ENCODE results near the gene PSMG4. TPM values are rescaled to one million over a fixed set of nuclear protein-coding genes. Genes with fewer than 3 reads are reported as not detected.

The PSMG4 gene
- total and polyA plus RNA-seq, 9 of the 15 experiments (the other 6 are each of a cell fraction or from before 2014, with no cell fraction given): 12.9 to 185 (median 52.0) TPM

DNA sequence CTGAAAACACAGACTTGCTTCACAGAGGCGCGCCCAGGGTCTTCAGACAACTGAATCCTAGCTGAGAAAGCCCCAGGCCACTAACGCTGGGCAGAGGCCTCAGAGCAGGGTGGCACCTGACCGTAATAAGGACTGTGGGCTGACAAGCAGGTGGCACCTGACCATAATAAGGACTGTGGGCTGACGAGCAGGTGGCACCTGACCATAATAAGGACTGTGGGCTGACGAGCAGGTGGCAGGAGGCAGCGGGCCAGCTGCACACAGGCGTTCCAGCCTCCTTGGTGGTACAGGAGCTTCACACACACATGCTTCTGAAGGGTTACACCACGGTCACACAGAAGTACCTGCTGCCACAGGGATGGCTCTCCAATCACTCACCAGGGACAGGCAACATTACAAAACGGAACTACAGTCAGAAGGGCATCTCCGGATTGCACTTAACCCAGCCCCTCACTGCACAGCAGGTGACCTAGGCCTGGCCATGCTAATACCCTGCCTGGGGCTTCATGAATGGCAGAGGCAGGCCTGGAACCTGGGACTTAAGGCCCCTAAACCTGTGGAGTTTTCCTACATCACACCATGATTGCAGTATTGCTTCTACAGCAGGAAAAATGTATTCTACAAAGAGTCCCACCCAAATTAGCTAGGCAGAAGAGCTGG lies 50.8 kb downstream of the PSMG4 start:
- Histone ChIP-seq H3K79me2 (ENCODE audit: control insufficient read depth, insufficient read depth, low read length) (no peaks in the 10 kb centered on the region), H3K9ac (ENCODE audit: insufficient read depth in 1 of 2, low read depth in 2 of 2, low read length in 2 of 2) (no peak overlapping the region), H2AFZ (ENCODE audit: low read depth, low read length) (no peak overlapping the region), H3K9me3 (replicated peaks; ENCODE audit: control insufficient read depth, insufficient read depth, low read depth, low read length) (0 out of 2 replicates have a peak, but pooled peaks cover 5% of the 10 kb centered on the region), H3K4me1 (replicated peaks in 1 of 2; ENCODE audit: control insufficient read depth in 2 of 2, insufficient read depth in 2 of 2, low read length in 2 of 2) (peaks cover 0 to 5% of the 10 kb centered on the region in 2 experiments; a peak in 2 of 5 replicates), H3K4me2 (ENCODE audit: insufficient read depth, low read length) (no peak overlapping the region), H3K27ac (ENCODE audit: extremely low read depth, low read depth, low read length) (no peak overlapping the region), H3K9me1 (ENCODE audit: control insufficient read depth, insufficient read depth, low read length) (no peaks in the 10 kb centered on the region), H3K27me3 (ENCODE audit: control insufficient read depth in 2 of 2, insufficient read depth in 2 of 2, low read length in 2 of 2) (no peaks in the 10 kb centered on the region), H3K4me3 (no peak overlapping the region), H4K20me1 (replicated peaks; ENCODE audit: control insufficient read depth, insufficient read depth, low read length) (no peaks in the 10 kb centered on the region), H3K36me3 (ENCODE audit: control insufficient read depth, insufficient read depth, low read length) (no peaks in the 10 kb centered on the region)
- no TSS peak for BruUV-seq (replicated peaks)
- in situ Hi-C loops (cut with MboI): no loop called here
- ChIA-PET POLR2A (no interaction called here), CTCF (ENCODE audit: low intra/inter-chr PET ratio) (no interaction called here)
- 42% methylated on average over 11 of the region's 11 CpGs for WGBS (ENCODE audit: insufficient coverage, low coverage, missing lambda C conversion rate)
- DNase-seq (ENCODE audit: extremely low read depth in 1 of 4, low spot score in 3 of 4) (no peak), ATAC-seq (no peak; the same call in 2 of the 3 replicates), FAIRE-seq (no peak)
- intact Hi-C loops (cut with micrococcal nuclease): no loop called here
- TF ChIP-seq, protein P1, sequence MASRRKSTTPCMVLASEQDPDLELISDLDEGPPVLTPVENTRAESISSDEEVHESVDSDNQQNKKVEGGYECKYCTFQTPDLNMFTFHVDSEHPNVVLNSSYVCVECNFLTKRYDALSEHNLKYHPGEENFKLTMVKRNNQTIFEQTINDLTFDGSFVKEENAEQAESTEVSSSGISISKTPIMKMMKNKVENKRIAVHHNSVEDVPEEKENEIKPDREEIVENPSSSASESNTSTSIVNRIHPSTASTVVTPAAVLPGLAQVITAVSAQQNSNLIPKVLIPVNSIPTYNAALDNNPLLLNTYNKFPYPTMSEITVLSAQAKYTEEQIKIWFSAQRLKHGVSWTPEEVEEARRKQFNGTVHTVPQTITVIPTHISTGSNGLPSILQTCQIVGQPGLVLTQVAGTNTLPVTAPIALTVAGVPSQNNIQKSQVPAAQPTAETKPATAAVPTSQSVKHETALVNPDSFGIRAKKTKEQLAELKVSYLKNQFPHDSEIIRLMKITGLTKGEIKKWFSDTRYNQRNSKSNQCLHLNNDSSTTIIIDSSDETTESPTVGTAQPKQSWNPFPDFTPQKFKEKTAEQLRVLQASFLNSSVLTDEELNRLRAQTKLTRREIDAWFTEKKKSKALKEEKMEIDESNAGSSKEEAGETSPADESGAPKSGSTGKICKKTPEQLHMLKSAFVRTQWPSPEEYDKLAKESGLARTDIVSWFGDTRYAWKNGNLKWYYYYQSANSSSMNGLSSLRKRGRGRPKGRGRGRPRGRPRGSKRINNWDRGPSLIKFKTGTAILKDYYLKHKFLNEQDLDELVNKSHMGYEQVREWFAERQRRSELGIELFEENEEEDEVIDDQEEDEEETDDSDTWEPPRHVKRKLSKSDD (conservative IDR thresholded peaks at IDR 0.05; ENCODE audit: low read length): no peak
- TF ChIP-seq, protein P2, sequence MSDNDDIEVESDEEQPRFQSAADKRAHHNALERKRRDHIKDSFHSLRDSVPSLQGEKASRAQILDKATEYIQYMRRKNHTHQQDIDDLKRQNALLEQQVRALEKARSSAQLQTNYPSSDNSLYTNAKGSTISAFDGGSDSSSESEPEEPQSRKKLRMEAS (CRISPR knock-in tag; IDR thresholded peaks at IDR 0.05): 0 out of 2 replicates have a peak, but pooled peaks have one; percentile 25
- no peak for TF ChIP-seq MAFF (IDR thresholded peaks at IDR 0.05; ENCODE audit: low read length)
- no peak for TF ChIP-seq ZFX (CRISPR knock-in tag; IDR thresholded peaks at IDR 0.05)
- no peak for TF ChIP-seq TOE1 (IDR thresholded peaks at IDR 0.05; ENCODE audit: borderline replicate concordance)
- no peak for TF ChIP-seq TOE1 (CRISPR knock-in tag; IDR thresholded peaks at IDR 0.05; ENCODE audit: borderline replicate concordance, low read depth)
- TF ChIP-seq, protein P3, sequence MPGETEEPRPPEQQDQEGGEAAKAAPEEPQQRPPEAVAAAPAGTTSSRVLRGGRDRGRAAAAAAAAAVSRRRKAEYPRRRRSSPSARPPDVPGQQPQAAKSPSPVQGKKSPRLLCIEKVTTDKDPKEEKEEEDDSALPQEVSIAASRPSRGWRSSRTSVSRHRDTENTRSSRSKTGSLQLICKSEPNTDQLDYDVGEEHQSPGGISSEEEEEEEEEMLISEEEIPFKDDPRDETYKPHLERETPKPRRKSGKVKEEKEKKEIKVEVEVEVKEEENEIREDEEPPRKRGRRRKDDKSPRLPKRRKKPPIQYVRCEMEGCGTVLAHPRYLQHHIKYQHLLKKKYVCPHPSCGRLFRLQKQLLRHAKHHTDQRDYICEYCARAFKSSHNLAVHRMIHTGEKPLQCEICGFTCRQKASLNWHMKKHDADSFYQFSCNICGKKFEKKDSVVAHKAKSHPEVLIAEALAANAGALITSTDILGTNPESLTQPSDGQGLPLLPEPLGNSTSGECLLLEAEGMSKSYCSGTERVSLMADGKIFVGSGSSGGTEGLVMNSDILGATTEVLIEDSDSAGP (CRISPR knock-in tag; IDR thresholded peaks at IDR 0.05): 0 out of 2 replicates have a peak, but pooled peaks have one; percentile 21
